NT2/D1 (cell line): ENCODE data around the gene GPC6.

Source experiments
- DNase-seq: peaks from one replicate; pipeline ENCODE4 v3.0.0-alpha.2; 2011; ENCODE audit warnings: low read depth, low spot score
- H3K27me3 ChIP-seq: 2 replicates; pipeline ENCODE4 v1.6.0; 2011; ENCODE audit warnings: mild to moderate bottlenecking; ENCODE audit not compliant: insufficient read length, insufficient read depth
- H3K36me3 ChIP-seq: 2 replicates; pipeline ENCODE4 v1.6.1; 2011; ENCODE audit warnings: mild to moderate bottlenecking, low read length, mixed read lengths; ENCODE audit not compliant: insufficient read depth, insufficient read length
- H3K4me1 ChIP-seq: 2 replicates; pipeline ENCODE4 v1.5.1; 2011; ENCODE audit not compliant: insufficient read depth, insufficient read length
- H3K4me3 ChIP-seq: 2 replicates; pipeline ENCODE4 v1.5.1; 2011; ENCODE audit warnings: low read depth; ENCODE audit not compliant: insufficient read length
- H3K9ac ChIP-seq: 2 replicates; pipeline ENCODE4 v1.6.0; 2011; ENCODE audit warnings: low read depth; ENCODE audit not compliant: insufficient read length
- H3K9me3 ChIP-seq: 2 replicates; pipeline ENCODE4 v1.5.1; 2011; ENCODE audit warnings: mild to moderate bottlenecking, low read length; ENCODE audit not compliant: insufficient read depth
- SUZ12 ChIP-seq: IDR thresholded peaks from 2 replicates; pipeline ENCODE4 v1.6.1; 2011; ENCODE audit not compliant: insufficient read length, insufficient read depth; ENCODE audit errors: extremely low read depth
- YY1 ChIP-seq: IDR thresholded peaks from 2 replicates; pipeline ENCODE4 v1.6.1; 2011; ENCODE audit not compliant: insufficient read length, insufficient read depth
- ZNF274 ChIP-seq: IDR thresholded peaks from 2 replicates; pipeline ENCODE4 v1.6.1; 2011; ENCODE audit warnings: mild to moderate bottlenecking, low read depth, low read length

Gene GPC6

DNA sequence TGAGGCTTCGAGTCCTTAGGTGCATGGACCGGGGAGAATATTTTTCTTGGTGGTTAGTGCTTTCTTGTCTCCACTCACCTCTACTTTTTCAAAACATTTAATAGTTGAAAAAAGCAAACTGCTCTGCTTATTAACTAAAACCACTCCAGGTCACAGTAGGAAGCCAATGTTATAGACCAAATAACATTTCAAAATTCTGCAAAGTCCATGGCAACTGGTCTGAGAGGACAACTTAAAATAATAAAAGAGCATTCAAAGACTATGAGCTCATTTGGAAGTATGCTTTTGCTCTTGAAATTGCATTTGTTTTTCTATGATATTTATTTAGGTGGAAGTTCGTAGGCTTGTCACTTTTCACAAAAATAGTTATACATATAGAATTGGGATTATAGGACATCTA, 769.9 kb downstream of the GPC6 start:
- no peak for TF ChIP-seq SUZ12
- no peak for TF ChIP-seq ZNF274
- no peak for TF ChIP-seq YY1
- Histone ChIP-seq H3K4me1 (no peaks in the 10 kb centered on the region), H3K9me3 (no peaks in the 10 kb centered on the region), H3K4me3 (no peak overlapping the region), H3K9ac (no peak overlapping the region), H3K36me3 (no peaks in the 10 kb centered on the region), H3K27me3 (no peaks in the 10 kb centered on the region)
- DNase-seq = no peak

DNA sequence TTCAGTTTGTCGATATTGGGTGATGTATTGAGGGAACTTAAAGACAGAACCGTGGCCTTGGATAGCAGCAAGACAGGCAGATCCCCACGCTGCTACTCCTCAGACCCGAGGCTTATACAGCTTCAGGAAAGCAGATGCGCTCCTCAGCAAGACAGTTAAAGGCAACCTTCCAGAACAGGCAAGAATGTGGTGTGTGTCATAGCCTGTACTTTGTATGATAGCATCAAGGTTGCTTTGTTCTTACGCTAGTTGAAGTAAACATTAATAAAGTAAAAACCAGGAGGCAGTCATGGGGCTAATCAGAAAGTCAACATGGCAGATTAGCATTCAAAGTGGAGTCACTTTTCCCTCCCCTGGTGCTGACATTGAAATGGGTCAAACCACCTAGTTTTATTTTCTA, 779.7 kb downstream of the GPC6 start:
- no peaks in the 10 kb centered on the region for H3K36me3 ChIP-seq
- DNase-seq = no peak
- no peak overlapping the region for H3K4me3 ChIP-seq
- no peak overlapping the region for H3K9ac ChIP-seq
- H3K4me1 ChIP-seq = no peaks in the 10 kb centered on the region
- no peaks in the 10 kb centered on the region for H3K9me3 ChIP-seq
- no peak for TF ChIP-seq YY1
- no peak for TF ChIP-seq ZNF274
- no peak for TF ChIP-seq SUZ12
- H3K27me3 ChIP-seq = no peaks in the 10 kb centered on the region

DNA sequence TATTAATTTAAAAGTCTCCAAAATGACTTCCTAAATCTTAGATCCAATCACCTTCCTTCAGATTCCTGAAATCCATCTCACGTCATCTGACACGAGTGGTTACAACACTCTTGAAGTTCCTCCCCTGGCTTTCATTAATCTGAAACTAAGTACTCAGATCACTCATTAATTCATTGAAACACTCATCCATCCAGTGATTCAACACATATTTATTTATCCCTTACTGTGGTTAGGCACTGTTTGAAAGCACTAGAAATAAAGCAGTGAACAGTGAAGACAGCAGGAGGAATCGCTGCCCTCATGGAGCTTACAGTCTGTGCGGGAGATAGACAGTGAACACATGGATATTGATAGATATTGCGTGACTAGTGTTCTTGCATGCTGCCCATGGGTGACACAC, 780.5 kb downstream of the GPC6 start:
- Histone ChIP-seq H3K9ac (no peak overlapping the region), H3K4me1 (no peaks in the 10 kb centered on the region), H3K9me3 (no peaks in the 10 kb centered on the region), H3K4me3 (no peak overlapping the region), H3K27me3 (no peaks in the 10 kb centered on the region), H3K36me3 (no peaks in the 10 kb centered on the region)
- TF ChIP-seq ZNF274 (no peak), YY1 (no peak), SUZ12 (no peak)
- DNase-seq = no peak

DNA sequence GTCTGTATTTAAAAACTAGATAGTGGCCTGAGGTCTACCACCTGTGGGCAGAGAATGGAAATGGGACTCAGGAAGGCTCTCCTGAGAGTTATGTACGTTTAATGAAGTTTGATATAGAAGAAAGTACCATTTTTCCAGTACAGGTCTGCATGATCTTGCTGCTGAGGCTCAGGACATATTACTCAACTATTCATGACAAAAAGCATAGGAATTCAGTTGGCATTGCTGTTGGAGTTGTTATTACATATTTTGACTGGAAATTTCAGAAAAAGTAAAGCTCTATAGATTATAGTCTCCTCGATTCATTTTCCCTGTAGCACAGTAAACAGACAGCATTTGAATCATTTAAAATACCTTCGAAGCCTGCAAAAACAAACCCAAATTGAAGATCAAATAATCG, 783.1 kb downstream of the GPC6 start:
- DNase-seq = no peak
- Histone ChIP-seq H3K27me3 (no peaks in the 10 kb centered on the region), H3K4me1 (no peaks in the 10 kb centered on the region), H3K4me3 (no peak overlapping the region), H3K9ac (no peak overlapping the region), H3K36me3 (no peaks in the 10 kb centered on the region), H3K9me3 (no peaks in the 10 kb centered on the region)
- TF ChIP-seq ZNF274 (no peak), YY1 (no peak), SUZ12 (no peak)

DNA sequence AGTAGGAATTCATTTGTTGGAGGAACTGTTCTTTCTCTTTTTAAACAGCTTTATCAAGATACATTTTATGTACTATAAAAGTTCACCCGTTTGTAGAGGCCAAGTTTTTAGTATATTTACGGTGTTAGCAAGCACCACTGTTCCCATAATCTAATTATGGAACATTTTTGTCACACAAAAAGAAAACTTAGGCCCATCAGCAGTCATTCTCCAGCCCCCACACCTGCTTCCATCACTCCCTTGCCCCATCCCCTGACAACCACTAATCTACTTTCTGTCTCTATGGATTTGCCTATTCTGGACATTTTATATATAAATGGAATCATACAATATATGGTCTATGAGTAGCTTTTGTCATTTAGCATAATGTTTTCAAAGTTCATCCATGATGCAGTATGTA, 787.9 kb downstream of the GPC6 start:
- Histone ChIP-seq H3K4me1 (no peaks in the 10 kb centered on the region), H3K9ac (no peak overlapping the region), H3K36me3 (no peaks in the 10 kb centered on the region), H3K27me3 (no peaks in the 10 kb centered on the region), H3K9me3 (no peaks in the 10 kb centered on the region), H3K4me3 (no peak overlapping the region)
- no peak for DNase-seq
- TF ChIP-seq SUZ12 (no peak), YY1 (no peak), ZNF274 (no peak)

DNA sequence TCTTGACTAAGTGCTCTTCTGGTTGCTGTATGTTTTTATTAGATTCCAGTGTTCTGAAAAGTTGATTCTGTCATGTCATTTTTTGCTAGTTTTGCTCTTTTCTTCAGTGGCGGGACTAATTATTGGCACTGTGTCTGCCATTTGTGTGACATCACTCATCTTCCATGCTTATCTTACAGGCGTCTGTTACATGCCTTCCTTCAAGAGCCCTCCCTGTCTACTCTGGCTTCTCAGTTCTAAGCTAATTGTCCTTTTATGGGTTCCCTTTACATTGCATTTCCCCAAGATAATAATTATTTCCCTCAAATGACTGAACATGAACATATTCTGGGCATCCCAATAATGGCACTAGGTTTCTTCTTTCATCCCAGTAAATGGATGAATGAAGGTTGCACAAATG, 793.8 kb downstream of the GPC6 start:
- no peaks in the 10 kb centered on the region for H3K36me3 ChIP-seq
- DNase-seq = no peak
- H3K4me1 ChIP-seq = no peaks in the 10 kb centered on the region
- H3K9ac ChIP-seq = no peak overlapping the region
- H3K27me3 ChIP-seq = no peaks in the 10 kb centered on the region
- H3K4me3 ChIP-seq = no peak overlapping the region
- TF ChIP-seq YY1 = no peak
- no peak for TF ChIP-seq ZNF274
- no peak for TF ChIP-seq SUZ12
- H3K9me3 ChIP-seq = no peaks in the 10 kb centered on the region

DNA sequence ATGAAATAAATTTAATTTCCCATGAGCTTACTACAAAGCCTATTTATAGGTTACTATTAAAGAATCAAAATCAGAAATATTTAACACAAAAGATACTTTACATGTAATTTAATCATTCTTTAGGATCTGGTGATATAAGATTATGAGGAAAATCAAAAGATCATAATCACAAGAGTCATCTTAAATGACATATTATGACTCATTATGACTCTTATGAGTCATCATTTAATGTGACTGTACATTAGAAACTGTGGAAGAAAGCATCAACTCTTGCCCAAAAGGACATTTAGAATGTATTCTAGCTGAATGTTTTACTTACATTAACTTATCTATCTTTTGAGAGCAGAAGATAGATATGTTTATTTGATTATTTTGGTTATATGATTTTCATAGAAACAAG, 794.2 kb downstream of the GPC6 start:
- no peak overlapping the region for H3K9ac ChIP-seq
- TF ChIP-seq SUZ12 = no peak
- no peak for TF ChIP-seq YY1
- TF ChIP-seq ZNF274 = no peak
- no peak overlapping the region for H3K4me3 ChIP-seq
- no peaks in the 10 kb centered on the region for H3K27me3 ChIP-seq
- no peaks in the 10 kb centered on the region for H3K9me3 ChIP-seq
- H3K4me1 ChIP-seq = no peaks in the 10 kb centered on the region
- no peak for DNase-seq
- H3K36me3 ChIP-seq = no peaks in the 10 kb centered on the region

DNA sequence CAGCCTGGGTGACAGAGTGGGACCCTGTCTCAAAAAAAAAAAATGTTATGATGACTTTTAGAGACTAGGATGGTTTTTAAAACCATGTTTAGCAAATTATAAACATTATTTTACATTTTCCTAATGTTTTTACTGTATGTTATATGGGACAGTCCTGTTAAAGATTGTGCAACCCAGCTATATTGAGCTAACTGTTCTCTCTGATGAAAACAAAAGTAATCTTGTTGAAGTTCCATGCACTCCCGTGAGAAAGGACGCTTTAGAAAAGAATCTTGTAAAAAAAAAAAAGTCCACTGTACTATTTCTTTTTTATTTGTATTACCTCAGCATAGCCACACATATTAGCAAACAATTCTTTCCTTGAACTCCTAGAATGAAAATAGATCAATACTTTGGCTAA, 801.6 kb downstream of the GPC6 start:
- Histone ChIP-seq H3K9ac (no peak overlapping the region), H3K9me3 (no peaks in the 10 kb centered on the region), H3K4me3 (no peak overlapping the region), H3K36me3 (no peaks in the 10 kb centered on the region), H3K27me3 (no peaks in the 10 kb centered on the region), H3K4me1 (no peaks in the 10 kb centered on the region)
- no peak for TF ChIP-seq ZNF274
- no peak for TF ChIP-seq SUZ12
- TF ChIP-seq YY1 = no peak
- DNase-seq = no peak
